ENCODE measurements around the gene MORC2. TPM values are rescaled to one million over a fixed set of nuclear protein-coding genes. Genes with fewer than 3 reads are reported as not detected.

MORC2 gene
- total RNA-seq (16.7 and 23.1 TPM in 2 replicates), polyA plus RNA-seq (10.1 and 11.4 TPM in 2 replicates), polyA minus RNA-seq (ENCODE audit: low replicate concordance) (29.9 and 32.8 TPM in 2 replicates)
- polyA plus RNA-seq (2012) = 23.3 and 28.6 TPM in 2 replicates

- no peak for TF ChIP-seq EZH2 (IDR thresholded peaks at IDR 0.05; ENCODE audit: low read length, missing control alignments)
- TF ChIP-seq, protein P1, sequence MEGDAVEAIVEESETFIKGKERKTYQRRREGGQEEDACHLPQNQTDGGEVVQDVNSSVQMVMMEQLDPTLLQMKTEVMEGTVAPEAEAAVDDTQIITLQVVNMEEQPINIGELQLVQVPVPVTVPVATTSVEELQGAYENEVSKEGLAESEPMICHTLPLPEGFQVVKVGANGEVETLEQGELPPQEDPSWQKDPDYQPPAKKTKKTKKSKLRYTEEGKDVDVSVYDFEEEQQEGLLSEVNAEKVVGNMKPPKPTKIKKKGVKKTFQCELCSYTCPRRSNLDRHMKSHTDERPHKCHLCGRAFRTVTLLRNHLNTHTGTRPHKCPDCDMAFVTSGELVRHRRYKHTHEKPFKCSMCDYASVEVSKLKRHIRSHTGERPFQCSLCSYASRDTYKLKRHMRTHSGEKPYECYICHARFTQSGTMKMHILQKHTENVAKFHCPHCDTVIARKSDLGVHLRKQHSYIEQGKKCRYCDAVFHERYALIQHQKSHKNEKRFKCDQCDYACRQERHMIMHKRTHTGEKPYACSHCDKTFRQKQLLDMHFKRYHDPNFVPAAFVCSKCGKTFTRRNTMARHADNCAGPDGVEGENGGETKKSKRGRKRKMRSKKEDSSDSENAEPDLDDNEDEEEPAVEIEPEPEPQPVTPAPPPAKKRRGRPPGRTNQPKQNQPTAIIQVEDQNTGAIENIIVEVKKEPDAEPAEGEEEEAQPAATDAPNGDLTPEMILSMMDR (conservative IDR thresholded peaks at IDR 0.05 in 1 of 2, IDR thresholded peaks at IDR 0.05 in 1 of 2; ENCODE audit: low read depth in 1 of 2, low read length in 2 of 2) = no peak
- H4K20me1 ChIP-seq (ENCODE audit: control insufficient read depth, extremely low read depth, insufficient read depth, low read length) = no peaks in the 10 kb centered on the region
These were observed at the start of gene MORC2 for GRCh38 chr22:30968015-30968923. TSS of gene MORC2 (minus strand) at chr22:30968774. CDS start at chr22:30967889, 885 bp downstream.

DNA sequence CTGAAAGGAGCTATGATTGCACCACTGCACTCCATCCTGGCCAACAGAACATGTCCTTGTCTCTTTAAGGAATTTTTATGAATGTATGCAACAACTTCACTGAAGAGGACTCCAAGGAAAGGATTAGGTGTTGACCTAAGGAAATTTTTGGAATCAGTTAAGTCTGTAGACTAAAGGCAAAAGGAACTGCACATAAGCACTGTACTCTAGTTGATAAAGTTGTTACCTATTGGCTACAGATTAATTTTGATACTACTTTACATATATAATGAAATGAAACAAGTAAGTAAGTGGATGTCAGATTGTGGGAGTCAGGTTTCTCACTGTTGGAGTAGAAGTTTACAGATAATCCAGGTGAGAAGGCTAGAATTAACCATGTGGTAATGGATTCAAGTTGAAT is 37.0 kb upstream of the MORC2 start:
- no peak overlapping the region for H3K4me3 ChIP-seq (replicated peaks in 1 of 4; ENCODE audit: control extremely low read depth in 1 of 4, insufficient read depth in 1 of 4, low read depth in 3 of 4, low read length in 4 of 4)
- no peaks in the 10 kb centered on the region for H3K4me1 ChIP-seq (ENCODE audit: control insufficient read depth, extremely low read depth, insufficient read depth, low read length)
- DNase-seq (ENCODE audit: low read depth in 2 of 2) = no peak
- no peak overlapping the region for H2AFZ ChIP-seq (ENCODE audit: low read length)
- no peaks in the 10 kb centered on the region for H3K27me3 ChIP-seq (ENCODE audit: control insufficient read depth, insufficient read depth, low read length)
- H3K9me3 ChIP-seq (ENCODE audit: control insufficient read depth, insufficient read depth, low read depth, low read length) = no peaks in the 10 kb centered on the region
- H3K27ac ChIP-seq (ENCODE audit: insufficient read depth, low read length) = no peak overlapping the region
- no peak for TF ChIP-seq EZH2 (IDR thresholded peaks at IDR 0.05; ENCODE audit: low read length, missing control alignments)
- TF ChIP-seq, protein P1 (conservative IDR thresholded peaks at IDR 0.05 in 1 of 2, IDR thresholded peaks at IDR 0.05 in 1 of 2; ENCODE audit: low read depth in 1 of 2, low read length in 2 of 2) = no peak
- no peaks in the 10 kb centered on the region for H3K79me2 ChIP-seq (ENCODE audit: control insufficient read depth, insufficient read depth, low read length)
- H3K9ac ChIP-seq (ENCODE audit: insufficient read depth, low read length) = no peak overlapping the region
- H3K4me2 ChIP-seq (ENCODE audit: extremely low read depth, insufficient read depth, low read length) = no peak overlapping the region
- no peaks in the 10 kb centered on the region for H3K36me3 ChIP-seq (ENCODE audit: control insufficient read depth, insufficient read depth, low read length)
- no peaks in the 10 kb centered on the region for H4K20me1 ChIP-seq (ENCODE audit: control insufficient read depth, extremely low read depth, insufficient read depth, low read length)

More at GRCh38 chr22:30968015-30968923, at the start of gene MORC2:
- peaks cover 4% of the 10 kb centered on the region for H3K4me1 ChIP-seq (ENCODE audit: control insufficient read depth, extremely low read depth, insufficient read depth, low read length)
- peak in 1 of 2 donors; percentile 55 for DNase-seq (ENCODE audit: low read depth in 2 of 2)
- H2AFZ ChIP-seq (ENCODE audit: low read length) = peak within 1 kb of the TSS; percentile 77
- H3K79me2 ChIP-seq (ENCODE audit: control insufficient read depth, insufficient read depth, low read length) = peaks cover 63% of the 10 kb centered on the region
- peaks cover 7% of the 10 kb centered on the region for H3K36me3 ChIP-seq (ENCODE audit: control insufficient read depth, insufficient read depth, low read length)
- H3K9me3 ChIP-seq (ENCODE audit: control insufficient read depth, insufficient read depth, low read depth, low read length) = no peaks in the 10 kb centered on the region
- H3K27ac ChIP-seq (ENCODE audit: insufficient read depth, low read length) = peak within 1 kb of the TSS; percentile 83
- peak within 1 kb of the TSS; percentile 97 for H3K9ac ChIP-seq (ENCODE audit: insufficient read depth, low read length)
- H3K27me3 ChIP-seq (ENCODE audit: control insufficient read depth, insufficient read depth, low read length) = no peaks in the 10 kb centered on the region
- H3K4me3 ChIP-seq (replicated peaks in 1 of 4; ENCODE audit: control extremely low read depth in 1 of 4, insufficient read depth in 1 of 4, low read depth in 3 of 4, low read length in 4 of 4) = peak within 1 kb of the TSS; percentile 52 to 90 (median 72)
- peak within 1 kb of the TSS; percentile 75 for H3K4me2 ChIP-seq (ENCODE audit: extremely low read depth, insufficient read depth, low read length)

GRCh38 chr22:31001124-31001770 is 32.7 kb upstream of the MORC2 start:
- Histone ChIP-seq H3K4me3 (replicated peaks in 1 of 4; ENCODE audit: control extremely low read depth in 1 of 4, insufficient read depth in 1 of 4, low read depth in 3 of 4, low read length in 4 of 4) (no peak overlapping the region), H3K4me2 (ENCODE audit: extremely low read depth, insufficient read depth, low read length) (no peak overlapping the region), H4K20me1 (ENCODE audit: control insufficient read depth, extremely low read depth, insufficient read depth, low read length) (no peaks in the 10 kb centered on the region), H2AFZ (ENCODE audit: low read length) (no peak overlapping the region), H3K27ac (ENCODE audit: insufficient read depth, low read length) (no peak overlapping the region), H3K36me3 (ENCODE audit: control insufficient read depth, insufficient read depth, low read length) (no peaks in the 10 kb centered on the region), H3K79me2 (ENCODE audit: control insufficient read depth, insufficient read depth, low read length) (no peaks in the 10 kb centered on the region), H3K4me1 (ENCODE audit: control insufficient read depth, extremely low read depth, insufficient read depth, low read length) (no peaks in the 10 kb centered on the region), H3K9me3 (ENCODE audit: control insufficient read depth, insufficient read depth, low read depth, low read length) (no peaks in the 10 kb centered on the region), H3K9ac (ENCODE audit: insufficient read depth, low read length) (no peak overlapping the region), H3K27me3 (ENCODE audit: control insufficient read depth, insufficient read depth, low read length) (no peaks in the 10 kb centered on the region)
- TF ChIP-seq, protein P1 (conservative IDR thresholded peaks at IDR 0.05 in 1 of 2, IDR thresholded peaks at IDR 0.05 in 1 of 2; ENCODE audit: low read depth in 1 of 2, low read length in 2 of 2) = no peak
- no peak for TF ChIP-seq EZH2 (IDR thresholded peaks at IDR 0.05; ENCODE audit: low read length, missing control alignments)
- no peak for DNase-seq (ENCODE audit: low read depth in 2 of 2)
